HG03439 (cell line): ENCODE results near the gene NAGS.
"Not testable (repeated sequence)": the region's sequence is repeated elsewhere in the genome, so short reads cannot be mapped to it uniquely, and the experiment has no call there.

Source experiments
- ATAC-seq: cut with Tn5 transposase; IDR thresholded peaks from one replicate; pipeline ENCODE4 v1.9.1; 2021; ENCODE audit warnings: mild to moderate bottlenecking, moderate library complexity; ENCODE audit not compliant: unreplicated experiment

The NAGS gene, protein sequence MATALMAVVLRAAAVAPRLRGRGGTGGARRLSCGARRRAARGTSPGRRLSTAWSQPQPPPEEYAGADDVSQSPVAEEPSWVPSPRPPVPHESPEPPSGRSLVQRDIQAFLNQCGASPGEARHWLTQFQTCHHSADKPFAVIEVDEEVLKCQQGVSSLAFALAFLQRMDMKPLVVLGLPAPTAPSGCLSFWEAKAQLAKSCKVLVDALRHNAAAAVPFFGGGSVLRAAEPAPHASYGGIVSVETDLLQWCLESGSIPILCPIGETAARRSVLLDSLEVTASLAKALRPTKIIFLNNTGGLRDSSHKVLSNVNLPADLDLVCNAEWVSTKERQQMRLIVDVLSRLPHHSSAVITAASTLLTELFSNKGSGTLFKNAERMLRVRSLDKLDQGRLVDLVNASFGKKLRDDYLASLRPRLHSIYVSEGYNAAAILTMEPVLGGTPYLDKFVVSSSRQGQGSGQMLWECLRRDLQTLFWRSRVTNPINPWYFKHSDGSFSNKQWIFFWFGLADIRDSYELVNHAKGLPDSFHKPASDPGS

DNA sequence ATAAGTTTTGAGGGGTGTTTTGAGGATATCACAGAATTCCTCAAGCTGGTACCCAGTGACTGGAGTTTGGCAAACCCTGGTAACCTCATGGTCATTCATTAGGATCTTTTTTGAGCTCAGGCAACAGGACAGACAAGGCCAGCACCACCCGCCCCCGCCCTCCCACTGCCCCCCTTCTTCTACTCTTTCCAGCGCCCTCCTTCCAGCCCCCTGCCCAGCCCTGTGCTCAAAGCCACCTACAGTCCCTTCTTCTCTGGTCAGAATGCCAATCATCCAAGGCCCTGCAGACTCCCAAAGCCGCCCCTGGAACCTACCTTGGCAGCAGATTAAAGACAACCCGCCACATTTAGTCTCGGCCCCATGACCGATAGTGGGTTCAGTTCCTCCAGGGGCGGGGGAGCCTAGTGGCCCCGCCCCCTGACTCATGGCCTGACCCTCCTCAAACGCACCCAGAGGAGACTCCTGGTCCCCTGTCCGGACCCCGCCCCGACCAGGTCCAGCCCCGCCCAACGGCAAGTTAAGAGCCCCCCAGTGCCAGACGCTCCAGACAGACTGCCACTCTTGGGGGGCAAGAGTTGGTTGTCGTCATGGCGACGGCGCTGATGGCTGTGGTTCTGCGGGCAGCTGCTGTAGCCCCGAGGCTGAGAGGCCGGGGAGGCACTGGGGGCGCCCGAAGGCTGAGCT lies at the start of gene NAGS:
NAGS (plus strand) TSS at position 546 of the 684 bp plus-strand sequence; CDS start at position 588, 42 bp downstream.
- ATAC-seq, result no peak

DNA sequence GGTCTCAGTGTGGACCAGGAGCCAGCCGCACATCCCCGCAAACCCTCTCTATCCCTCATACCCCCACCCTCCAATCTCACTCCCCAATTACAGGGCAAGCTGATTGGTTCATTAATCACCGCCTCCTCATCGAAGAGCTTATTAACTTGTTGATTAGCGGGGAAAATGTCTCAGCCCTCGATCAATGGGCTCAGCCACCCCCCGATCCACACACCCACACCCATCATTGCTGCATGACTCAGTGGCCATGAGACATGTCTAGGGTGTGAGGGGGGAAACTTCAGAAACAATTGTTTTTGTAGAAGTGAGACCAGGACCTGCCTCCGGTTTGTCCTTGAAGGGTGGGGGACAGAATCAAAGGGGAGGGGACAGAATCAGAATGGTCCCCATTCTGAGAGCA lies 48.2 kb upstream of the NAGS start:
- ATAC-seq, result no peak

DNA sequence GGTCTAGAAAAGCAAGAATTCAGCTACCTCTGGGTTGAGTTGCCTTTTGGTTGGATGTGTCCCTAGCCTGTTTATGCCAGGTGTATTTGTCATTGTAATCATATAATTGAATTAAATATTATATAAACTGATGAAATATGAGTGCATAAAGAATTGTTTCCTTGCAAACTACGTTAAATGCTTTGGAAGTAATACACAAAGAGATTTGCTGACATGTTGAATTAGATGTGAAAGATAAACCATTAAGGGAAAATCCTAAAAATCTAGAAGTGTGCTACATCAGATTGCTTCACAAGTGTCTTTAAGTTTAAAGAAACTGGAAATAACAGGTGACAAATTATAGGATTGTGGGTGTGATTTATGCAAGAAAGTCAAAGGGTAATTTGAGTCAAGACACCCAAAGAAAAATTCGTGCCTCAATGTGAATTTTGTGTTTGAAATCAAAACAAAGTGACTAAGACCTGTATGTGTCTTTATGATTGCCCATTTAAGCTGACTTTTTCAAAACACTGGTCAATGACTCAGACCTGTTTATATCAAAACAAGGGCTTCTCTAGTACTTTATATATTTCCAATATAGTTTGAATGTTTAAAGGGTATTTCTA lies 45.6 kb upstream of the NAGS start:
- no peak for ATAC-seq

DNA sequence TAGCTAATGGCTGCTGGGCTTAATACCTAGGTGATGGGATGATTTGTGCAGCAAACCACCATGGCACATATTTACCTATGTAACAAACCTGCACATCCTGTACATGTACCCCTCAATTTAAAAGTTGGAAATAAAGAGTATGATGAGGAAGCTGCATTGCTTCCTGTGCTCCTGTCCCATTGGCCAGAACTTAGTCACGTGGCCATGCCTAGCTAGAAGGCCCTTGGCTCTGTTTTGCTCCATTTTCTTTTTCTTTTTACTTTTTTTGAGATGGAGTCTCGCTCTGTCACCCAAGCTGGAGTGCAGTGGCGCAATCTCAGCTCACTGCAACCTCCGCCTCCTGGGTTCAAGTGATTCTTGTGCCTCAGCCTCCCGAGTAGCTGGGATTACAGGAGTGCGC lies 43.1 kb upstream of the NAGS start:
- ATAC-seq, result not testable (repeated sequence)

DNA sequence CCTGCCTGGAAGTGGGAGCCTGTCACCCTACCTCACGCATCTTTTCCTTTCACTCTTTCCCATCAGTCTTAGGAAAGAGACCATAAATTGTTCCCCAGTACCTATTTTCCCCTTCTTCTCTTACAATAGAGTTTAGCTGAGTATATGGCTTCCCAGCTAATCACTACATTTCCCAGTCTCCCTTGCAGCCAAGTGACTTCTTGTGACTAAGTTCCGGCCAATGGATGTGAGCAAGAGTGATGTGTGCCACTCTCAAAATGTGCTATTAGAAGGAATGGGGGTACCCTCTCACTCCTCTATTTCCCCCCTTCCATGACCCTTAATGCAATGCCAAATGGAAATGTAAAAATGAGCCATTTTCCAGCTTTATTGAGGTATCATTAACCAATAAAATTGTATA lies 42.5 kb upstream of the NAGS start:
- ATAC-seq, result no peak

DNA sequence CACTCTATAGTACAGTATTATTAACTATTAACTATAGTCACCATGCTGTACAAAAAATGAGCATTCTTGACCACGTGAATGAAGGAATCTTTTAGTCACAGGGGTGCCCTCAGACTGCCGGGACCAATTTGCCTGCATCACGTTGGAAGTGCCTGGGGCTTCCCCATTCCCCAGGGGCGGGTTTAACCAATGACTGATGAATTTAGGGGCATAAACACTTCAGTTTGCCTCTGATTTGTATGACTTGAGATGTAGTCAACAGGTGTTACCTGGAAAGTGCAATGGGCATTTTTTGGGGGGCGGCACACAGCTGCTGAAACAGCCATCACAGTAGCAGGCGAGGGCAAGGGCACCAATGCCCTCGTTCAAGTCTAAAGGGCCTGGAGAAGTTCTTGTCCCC lies 41.9 kb upstream of the NAGS start:
- ATAC-seq, result no peak

DNA sequence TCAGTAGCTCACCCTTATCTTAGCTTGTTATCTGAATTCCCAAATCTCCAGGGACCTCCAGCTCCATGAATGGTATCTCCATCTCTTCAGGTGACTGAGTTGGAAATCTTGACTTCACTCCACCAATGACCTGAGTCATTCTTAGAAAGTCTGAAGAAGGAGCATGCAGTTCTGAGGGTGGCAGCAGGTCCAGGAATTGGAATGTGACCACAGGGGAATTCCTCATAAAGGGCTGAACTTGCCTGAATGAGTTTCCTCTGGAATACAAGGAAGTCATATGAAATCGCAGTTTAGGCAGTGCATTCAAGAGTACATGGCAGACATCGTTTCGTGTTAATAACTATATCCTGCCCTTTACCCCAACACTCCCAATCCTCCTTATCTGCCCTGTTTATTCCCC lies 38.1 kb upstream of the NAGS start:
- ATAC-seq, result no peak

DNA sequence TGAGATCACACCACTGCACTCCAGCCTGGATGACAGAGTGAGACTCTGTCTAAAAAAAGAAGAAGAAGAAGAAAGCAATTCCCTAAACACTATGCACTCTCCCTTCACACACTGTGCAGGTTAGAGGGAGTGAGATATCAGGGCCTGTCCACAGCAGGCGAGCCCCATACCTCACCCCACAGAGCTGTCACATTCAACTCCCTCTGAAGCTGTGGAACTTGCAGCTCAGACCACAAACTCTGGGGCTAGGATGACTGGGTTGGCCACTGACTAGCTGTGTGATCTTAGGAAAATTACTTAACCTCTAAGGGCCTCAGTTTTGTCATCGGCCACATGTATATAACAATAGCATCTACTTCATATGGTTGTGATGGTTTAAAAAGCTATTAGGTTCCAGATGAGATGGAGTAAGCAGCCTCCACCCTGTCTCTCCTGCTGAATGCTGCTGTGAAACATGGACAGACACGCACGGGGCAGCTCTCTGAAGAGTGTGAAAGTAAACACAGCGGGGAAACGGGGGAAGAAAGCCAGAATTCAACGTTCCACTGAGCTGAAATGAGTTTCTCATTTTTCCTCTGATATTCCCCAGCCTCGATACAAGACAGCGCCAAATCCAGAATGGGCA lies 37.1 kb upstream of the NAGS start:
- ATAC-seq, result no peak

DNA sequence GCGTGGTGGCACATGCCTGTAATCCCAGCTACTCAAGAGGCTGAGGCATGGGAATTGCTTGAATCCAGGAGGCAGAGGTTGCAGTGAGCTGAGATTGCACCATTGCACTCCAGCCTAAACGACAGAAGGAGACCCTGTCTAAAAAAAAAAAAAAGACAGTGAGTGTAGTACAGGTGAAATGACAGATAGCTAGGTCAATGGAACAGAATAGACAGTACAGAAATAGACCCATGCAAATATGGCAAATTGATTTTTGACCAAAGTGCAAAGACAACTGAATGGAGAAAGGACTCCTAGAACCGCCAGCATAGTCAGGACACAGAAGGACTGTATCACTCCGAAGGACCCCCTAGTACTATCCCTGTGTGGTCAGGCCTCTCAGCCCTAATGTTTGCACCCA lies 34.1 kb upstream of the NAGS start:
- no peak for ATAC-seq

DNA sequence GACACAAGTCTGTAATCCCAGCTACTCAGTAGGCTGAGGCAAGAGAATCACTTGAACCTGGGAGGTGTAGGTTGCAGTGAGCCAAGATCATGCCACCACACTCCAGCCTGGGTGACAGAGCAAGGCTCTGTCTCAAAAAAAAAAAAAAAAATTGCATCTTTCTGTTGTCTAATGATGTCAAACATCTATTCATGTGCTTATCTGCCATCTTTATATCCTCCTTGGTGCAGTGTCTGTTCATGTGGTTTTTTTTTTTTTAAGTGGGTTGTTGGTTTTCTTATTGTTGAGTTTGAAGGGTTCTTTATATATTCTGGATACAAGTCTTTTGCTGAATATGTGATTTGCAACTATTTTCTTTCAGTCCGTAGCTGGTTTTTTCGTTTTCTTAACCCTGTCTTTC lies 33.0 kb upstream of the NAGS start:
- not testable (repeated sequence) for ATAC-seq

DNA sequence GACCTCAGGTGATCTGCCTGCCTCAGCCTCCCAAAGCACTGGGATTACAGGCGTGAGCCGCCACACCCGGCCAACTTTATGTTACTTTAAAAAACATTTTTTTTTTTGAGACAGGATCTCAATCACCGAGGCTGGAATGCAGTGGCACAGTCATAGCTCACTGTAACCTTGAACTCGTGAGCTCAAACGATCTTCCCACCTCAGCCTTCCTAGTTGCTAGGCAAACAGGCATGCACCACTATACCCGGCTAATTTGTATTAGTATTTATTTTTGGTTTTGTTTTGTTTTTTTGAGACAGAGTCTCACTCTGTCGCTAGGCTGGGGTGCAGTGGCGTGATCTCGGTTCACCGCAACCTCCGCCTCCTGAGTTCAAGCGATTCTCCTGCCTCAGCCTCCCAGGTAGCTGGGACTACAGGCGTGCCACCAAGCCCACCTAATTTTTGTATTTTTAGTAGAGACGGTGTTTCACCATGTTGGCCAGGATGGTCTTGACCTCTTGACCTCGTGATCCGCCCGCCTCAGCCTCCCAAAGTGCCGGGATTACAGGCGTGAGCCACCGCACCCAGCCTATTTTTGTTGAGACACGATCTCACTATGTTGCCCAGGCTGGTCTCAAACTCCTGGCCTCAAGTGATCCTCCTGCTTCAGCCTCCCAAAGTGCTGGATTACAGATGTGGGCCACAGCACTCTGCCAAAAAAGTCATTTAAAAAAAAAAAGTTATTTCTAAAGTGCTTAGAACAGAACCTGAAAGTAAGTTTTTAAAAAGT lies 31.8 kb upstream of the NAGS start:
- not testable (repeated sequence) for ATAC-seq

DNA sequence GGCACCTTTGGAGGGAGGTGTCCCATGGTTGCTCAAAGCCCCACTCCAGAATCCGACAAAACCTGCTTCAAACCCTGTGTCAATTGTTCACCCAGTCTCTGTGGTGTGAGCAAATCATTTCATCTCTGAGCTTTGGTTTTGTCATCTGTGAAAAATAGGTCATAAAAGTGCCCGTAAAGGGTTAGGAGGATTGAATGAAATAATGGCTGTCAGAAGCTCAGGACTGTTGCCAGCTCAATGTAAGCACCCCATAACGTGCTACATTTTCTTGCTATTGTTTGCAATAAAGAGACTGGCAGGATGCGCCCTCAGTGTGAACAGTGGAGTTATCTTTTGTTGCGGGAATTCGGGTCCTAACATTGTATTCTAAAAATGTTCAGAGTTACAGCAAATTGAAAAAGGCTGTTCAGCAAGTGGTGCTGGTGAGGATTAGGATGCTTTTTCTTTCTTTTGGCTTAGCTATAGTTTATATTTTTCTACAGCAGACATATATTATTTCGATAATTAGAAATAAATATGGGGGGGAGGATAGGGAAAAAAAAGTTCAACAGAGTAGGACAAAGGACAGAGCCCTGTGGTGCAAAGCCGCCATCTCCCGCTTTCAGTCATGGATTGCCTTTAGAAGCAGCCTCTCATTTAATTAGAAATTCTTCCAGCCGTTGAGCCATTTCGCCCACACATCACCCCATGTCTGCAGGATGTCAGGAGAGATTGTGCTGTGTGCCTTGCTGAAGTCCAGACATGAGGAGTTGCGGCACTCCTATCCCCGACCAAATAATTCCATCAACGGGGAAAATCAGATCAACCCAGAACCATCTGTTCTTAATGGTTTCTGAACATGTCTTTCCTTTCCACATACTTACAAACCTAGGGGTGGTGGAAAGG lies 29.8 kb upstream of the NAGS start:
- ATAC-seq, result no peak

DNA sequence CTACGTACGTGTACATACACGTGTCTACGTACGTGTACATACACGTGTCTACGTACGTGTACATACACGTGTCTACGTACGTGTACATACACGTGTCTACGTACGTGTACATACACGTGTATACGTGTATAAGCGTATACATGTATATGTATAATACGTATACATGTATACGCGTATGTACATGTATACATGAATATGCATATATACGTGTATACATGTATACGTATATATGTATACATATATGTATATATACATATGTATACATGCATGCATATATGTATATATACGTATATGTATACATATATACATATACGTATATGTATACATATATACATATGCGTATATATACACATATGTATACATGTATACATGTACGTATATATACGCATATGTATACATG lies 28.5 kb upstream of the NAGS start:
- no peak for ATAC-seq

DNA sequence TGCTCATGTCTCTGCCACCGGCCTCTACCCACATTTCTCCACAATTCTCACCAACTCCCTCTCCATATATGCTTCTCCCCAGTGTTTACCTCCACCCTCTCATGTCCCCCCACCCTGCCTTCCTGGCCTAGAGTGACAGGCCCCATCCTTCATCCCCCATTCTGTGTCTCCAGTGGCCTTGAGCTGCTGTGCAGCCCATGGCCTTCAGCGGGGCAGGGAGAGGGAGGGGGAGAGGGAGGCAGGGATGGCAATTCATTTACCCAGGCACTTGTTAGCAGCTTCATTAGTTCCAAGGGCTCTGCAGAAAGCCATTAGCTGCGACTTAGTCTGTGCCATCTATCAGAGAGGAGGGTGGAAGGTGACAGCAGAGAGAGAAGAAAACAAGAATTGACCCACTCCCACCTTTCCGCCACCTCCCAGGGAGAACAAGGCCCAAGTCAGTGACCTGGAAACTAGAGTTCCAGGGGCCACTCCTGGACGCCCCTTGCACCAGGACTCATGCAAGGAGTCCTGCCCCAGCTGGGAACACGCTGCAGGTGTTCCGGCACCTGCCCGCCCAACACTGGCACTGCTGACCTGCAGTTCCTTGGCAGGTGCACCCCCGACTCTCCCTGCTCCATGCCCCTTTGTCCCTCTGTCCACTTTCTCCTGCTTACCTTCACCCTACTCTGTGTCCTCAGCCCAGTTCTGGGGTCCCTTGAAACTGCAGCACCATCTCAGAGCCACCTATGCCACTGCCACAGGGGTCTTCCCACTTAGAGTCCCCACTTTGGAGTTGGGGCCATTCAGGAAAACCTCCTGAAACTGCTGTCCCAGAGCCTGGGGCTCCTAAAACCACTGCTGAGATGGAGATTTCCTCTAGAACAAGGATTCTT lies 27.2 kb upstream of the NAGS start:
- ATAC-seq, result no peak

DNA sequence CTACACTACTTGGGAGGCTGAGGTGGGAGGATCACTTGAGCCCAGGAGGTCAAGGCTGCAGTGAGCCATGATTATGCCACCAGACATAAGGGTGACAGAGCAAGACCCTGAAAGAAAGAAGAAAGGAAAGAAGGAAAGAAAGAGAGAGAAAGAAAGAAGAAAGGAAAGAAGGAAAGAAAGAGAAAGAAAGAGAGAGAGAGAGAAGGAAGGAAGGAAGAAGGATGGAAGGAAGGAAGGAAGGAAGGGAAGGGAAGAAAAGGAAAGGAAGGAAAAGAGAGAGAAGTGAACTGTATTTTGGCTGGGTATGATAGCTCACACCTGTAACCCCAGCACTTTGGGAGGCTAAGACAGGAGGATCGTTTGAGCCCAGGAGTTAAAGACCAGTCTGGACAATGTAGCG lies 26.3 kb upstream of the NAGS start:
- ATAC-seq, result no peak

DNA sequence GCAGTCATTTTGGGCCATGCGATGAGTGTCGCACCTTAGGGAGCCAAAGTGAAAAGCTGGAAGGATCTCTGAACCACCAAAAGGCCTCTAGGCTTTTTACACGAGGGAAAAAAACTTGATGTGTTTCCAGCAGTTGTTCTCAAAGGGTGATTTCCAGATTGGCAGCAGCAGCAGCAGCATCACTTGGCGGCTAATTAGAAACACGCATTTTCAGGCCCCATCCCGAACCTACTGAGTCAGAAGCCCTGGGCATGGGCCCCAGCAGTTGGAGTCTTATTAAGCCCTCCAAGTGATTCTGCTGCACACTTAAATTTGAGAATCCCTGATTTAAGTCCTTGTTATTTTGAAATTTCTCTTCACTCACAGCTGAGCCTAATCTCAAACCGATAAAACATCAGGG lies 25.4 kb upstream of the NAGS start:
- no peak for ATAC-seq

DNA sequence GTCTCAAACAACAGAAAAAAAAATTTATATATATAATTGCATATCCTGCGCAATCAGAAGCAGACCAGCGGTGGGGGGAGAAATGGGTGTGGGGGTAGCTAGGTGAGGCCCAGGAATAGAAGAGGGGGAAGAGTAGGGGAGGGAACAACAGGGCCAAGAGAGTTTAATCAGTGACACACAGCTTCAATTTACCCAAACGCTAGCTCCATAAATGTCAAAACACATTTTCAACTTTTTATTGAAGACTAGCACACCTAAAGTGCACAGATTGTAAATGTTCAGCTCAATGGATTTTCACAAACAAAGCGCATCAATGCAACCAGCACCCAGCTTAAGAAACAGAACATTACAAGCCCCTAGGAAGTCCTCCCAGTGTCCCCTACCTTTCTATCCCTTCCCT lies 24.8 kb upstream of the NAGS start:
- ATAC-seq, result no peak

DNA sequence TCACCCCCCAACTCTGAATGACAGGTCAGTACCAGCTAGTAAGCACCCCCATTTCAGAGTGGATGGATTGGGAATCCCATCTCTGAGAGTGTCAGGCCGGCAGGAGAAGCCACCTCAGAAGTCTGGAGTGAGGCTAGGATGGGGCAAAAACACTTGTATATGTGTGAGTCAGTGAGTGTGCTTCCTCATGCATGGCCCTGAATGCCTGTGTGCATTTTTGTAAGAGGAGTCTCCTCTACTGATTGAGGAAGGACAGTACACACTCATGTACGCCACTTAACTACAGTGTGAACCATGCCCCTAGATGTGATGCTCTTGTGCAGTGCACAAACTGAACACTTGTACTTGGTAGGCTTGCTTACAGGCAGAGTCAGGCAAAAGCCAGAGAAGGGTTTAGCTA lies 22.3 kb upstream of the NAGS start:
- no peak for ATAC-seq

DNA sequence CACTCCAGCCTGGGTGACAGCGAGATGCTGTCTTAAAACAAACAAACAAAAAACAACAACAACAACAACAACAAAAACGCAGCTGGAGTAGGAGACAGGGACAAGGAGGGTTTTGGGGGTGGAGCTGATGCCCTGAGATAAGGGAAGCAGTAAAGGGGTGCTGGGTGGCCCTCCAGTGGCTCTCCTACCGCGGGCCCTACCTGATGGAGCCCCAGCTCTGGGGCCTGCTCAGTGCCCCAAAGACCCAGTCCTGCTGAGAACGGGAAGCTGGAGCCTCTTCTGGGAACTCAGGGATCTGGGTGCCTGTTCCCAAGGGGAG lies 21.3 kb upstream of the NAGS start:
- ATAC-seq, result no peak
